ENCODE measurements around the gene GOLGA6L1.

Gene GOLGA6L1

DNA sequence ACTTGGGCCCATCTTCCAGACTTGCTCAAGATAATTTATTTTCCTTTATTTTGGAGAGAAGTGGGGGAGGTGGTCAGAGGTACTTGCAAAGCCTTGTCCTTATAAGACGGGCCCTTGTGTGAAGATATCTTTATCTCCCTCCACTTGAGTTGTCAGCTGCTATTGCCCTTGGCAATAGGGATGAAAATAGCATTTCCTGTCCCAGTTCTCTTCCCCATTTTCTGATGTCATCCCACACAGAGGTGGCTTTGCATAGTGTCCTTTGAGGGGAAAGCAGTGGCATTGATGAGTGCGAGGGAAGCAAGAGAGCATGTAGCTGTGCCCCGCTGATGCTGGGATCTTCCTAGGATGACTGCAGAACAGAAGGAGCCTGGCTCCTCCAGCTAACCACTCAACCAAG is 55.4 kb downstream of the GOLGA6L1 start:
- H3K4me3 ChIP-seq = no peak overlapping the region
- no peak for DNase-seq (ENCODE audit: low spot score)
- TF ChIP-seq, protein P1, sequence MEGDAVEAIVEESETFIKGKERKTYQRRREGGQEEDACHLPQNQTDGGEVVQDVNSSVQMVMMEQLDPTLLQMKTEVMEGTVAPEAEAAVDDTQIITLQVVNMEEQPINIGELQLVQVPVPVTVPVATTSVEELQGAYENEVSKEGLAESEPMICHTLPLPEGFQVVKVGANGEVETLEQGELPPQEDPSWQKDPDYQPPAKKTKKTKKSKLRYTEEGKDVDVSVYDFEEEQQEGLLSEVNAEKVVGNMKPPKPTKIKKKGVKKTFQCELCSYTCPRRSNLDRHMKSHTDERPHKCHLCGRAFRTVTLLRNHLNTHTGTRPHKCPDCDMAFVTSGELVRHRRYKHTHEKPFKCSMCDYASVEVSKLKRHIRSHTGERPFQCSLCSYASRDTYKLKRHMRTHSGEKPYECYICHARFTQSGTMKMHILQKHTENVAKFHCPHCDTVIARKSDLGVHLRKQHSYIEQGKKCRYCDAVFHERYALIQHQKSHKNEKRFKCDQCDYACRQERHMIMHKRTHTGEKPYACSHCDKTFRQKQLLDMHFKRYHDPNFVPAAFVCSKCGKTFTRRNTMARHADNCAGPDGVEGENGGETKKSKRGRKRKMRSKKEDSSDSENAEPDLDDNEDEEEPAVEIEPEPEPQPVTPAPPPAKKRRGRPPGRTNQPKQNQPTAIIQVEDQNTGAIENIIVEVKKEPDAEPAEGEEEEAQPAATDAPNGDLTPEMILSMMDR (IDR thresholded peaks at IDR 0.05) = no peak

DNA sequence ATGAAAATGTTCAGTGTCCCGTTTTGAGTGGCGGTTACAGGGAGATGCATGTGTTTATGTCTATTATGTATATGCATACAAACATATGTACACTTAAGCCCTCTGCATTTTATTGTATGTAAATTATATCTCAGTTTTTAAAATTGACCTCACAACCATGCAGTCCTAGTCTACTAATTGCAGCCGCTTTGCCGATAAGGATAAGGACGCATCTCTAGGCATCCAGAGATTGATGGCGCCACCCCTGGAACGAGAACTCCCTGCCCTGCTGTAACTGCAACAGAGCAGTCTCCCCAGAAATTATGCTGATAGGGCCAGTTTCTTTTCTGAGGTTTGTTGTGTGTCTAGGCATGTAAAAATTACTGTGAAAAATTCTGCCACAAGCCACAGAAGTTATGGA is 56.9 kb downstream of the GOLGA6L1 start:
- Histone ChIP-seq H3K4me3 (no peak overlapping the region), H3K27ac (no peak overlapping the region)
- TF ChIP-seq, protein P1 (IDR thresholded peaks at IDR 0.05) = no peak
- DNase-seq (ENCODE audit: low spot score) = no peak

More for the DNA sequence above, 55.4 kb downstream of the GOLGA6L1 start:
- no peak overlapping the region for H3K27ac ChIP-seq
